Activated CD8-positive, alpha-beta memory T cell treated with anti-CD3 and anti-CD28 coated beads, Interleukin-2, amount 10 ng/mL, durations not matched to agents 7 days and 5 days (primary cell): Measurements from ENCODE around the gene HEXA. TPM values are rescaled to one million over a fixed set of nuclear protein-coding genes. Genes with fewer than 3 reads are reported as not detected.
A peak's percentile ranks its signal among the peaks of the same experiment; 100 is the strongest.

Source experiments
- ATAC-seq: fragments of 150-1000 bp; cut with Tn5 transposase; one replicate; pipeline ENCODE4 v1.10.0; 2021; ENCODE audit warnings: moderate library complexity
- CTCF ChIA-PET: fragments of 350-600 bp; sonication (Branson Sonifier 250); formaldehyde crosslinking; loops from one replicate; lab custom pipeline; 2021; ENCODE audit warnings: antibody characterized with exemption; lab: Charles Lee
- DNase-seq: peaks from one replicate; pipeline ENCODE4 v3.0.0-alpha.2; 2020
- H3K27ac Mint-ChIP-seq: one replicate; pipeline ENCODE4 v1.8.0; 2021; ENCODE audit warnings: mild to moderate bottlenecking, mixed read lengths
- H3K27me3 Mint-ChIP-seq: one replicate; pipeline ENCODE4 v1.8.0; 2021; ENCODE audit warnings: mixed read lengths
- H3K36me3 Mint-ChIP-seq: one replicate; pipeline ENCODE4 v1.8.0; 2021; ENCODE audit warnings: mild to moderate bottlenecking, mixed read lengths
- H3K4me1 Mint-ChIP-seq: one replicate; pipeline ENCODE4 v1.8.0; 2021; ENCODE audit warnings: mixed read lengths
- H3K4me3 Mint-ChIP-seq: one replicate; pipeline ENCODE4 v1.8.0; 2021; ENCODE audit warnings: mild to moderate bottlenecking, moderate library complexity, mixed read lengths
- H3K9me3 Mint-ChIP-seq: one replicate; pipeline ENCODE4 v1.8.0; 2022; ENCODE audit warnings: low read depth, mixed read lengths
- total RNA-seq, 2 experiments: library from RNA; stranded (reverse); gene quantifications; one replicate each; pipeline ENCODE4 v1.2.3, GENCODE V29; 2021

The HEXA gene
- total RNA-seq, 2 experiments from 2014 or later: 92.1 to 95.5 TPM

- Mint-ChIP-seq H3K27me3 (no peaks in the 10 kb centered on the region), H3K4me1 (peaks cover 34% of the 10 kb centered on the region), H3K9me3 (no peaks in the 10 kb centered on the region), H3K4me3 (peak overlapping the region; percentile 9), H3K27ac (peak overlapping the region; percentile 61), H3K36me3 (peaks cover 32% of the 10 kb centered on the region)
- DNase-seq (peak; percentile 84), ATAC-seq (peak; percentile 93)
- CTCF ChIA-PET: interaction anchor here (0.8 to 3.0 kb wide), 2 partner anchors 10 to 92 kb away, joined by 3 to 11 read pairs; partner anchors contain the start of gene HEXA
Measured at GRCh38 chr15:72365844-72366243, 10.0 kb downstream of the HEXA start.

GRCh38 chr15:72361176-72361575 is 14.6 kb downstream of the HEXA start:
- CTCF ChIA-PET: no interaction called here

GRCh38 chr15:72358650-72359171 is 17.1 kb downstream of the HEXA start:
- peaks cover 6% of the 10 kb centered on the region for H3K36me3 Mint-ChIP-seq
- CTCF ChIA-PET: no interaction called here
- H3K9me3 Mint-ChIP-seq: no peaks in the 10 kb centered on the region
- ATAC-seq: no peak
- no peaks in the 10 kb centered on the region for H3K27me3 Mint-ChIP-seq
- H3K4me3 Mint-ChIP-seq: no peak overlapping the region
- no peak overlapping the region for H3K27ac Mint-ChIP-seq
- H3K4me1 Mint-ChIP-seq: peaks cover 17% of the 10 kb centered on the region
- DNase-seq: no peak

More at GRCh38 chr15:72361176-72361575, 14.6 kb downstream of the HEXA start:
- ATAC-seq: no peak
- Mint-ChIP-seq H3K27ac (no peak overlapping the region), H3K4me1 (peaks cover 29% of the 10 kb centered on the region), H3K9me3 (no peaks in the 10 kb centered on the region), H3K4me3 (no peak overlapping the region), H3K36me3 (peaks cover 12% of the 10 kb centered on the region), H3K27me3 (no peaks in the 10 kb centered on the region)
- DNase-seq: no peak

- Mint-ChIP-seq H3K27me3 (no peaks in the 10 kb centered on the region), H3K27ac (no peak overlapping the region), H3K9me3 (no peaks in the 10 kb centered on the region), H3K4me1 (peaks cover 17% of the 10 kb centered on the region), H3K36me3 (peaks cover 6% of the 10 kb centered on the region), H3K4me3 (no peak overlapping the region)
- CTCF ChIA-PET: no interaction called here
- no peak for ATAC-seq
- no peak for DNase-seq
Measured at GRCh38 chr15:72358121-72358520, 17.7 kb downstream of the HEXA start.

GRCh38 chr15:72354496-72354895 is 21.3 kb downstream of the HEXA start:
- CTCF ChIA-PET: no interaction called here
- ATAC-seq: no peak
- Mint-ChIP-seq H3K27me3 (no peaks in the 10 kb centered on the region), H3K27ac (no peak overlapping the region), H3K4me3 (no peak overlapping the region), H3K9me3 (no peaks in the 10 kb centered on the region), H3K36me3 (peaks cover 7% of the 10 kb centered on the region), H3K4me1 (peaks cover 17% of the 10 kb centered on the region)
- DNase-seq: no peak

GRCh38 chr15:72353266-72353665 is 22.5 kb downstream of the HEXA start:
- CTCF ChIA-PET: interaction anchor here (1.3 kb wide), 1 partner anchor 14 kb away, joined by 3 read pairs; no protein-coding TSS in a partner anchor
- Mint-ChIP-seq H3K36me3 (peaks cover 7% of the 10 kb centered on the region), H3K27ac (no peak overlapping the region)

GRCh38 chr15:72345806-72346205 is 30.0 kb downstream of the HEXA start:
- Mint-ChIP-seq H3K27ac (no peak overlapping the region), H3K4me1 (no peaks in the 10 kb centered on the region), H3K27me3 (no peaks in the 10 kb centered on the region), H3K9me3 (no peaks in the 10 kb centered on the region), H3K4me3 (no peak overlapping the region), H3K36me3 (peaks cover 3% of the 10 kb centered on the region)
- ATAC-seq (no peak), DNase-seq (no peak)
- CTCF ChIA-PET: no interaction called here

More at GRCh38 chr15:72353266-72353665, 22.5 kb downstream of the HEXA start:
- DNase-seq (no peak), ATAC-seq (no peak)
- no peaks in the 10 kb centered on the region for H3K27me3 Mint-ChIP-seq
- H3K4me1 Mint-ChIP-seq: peaks cover 7% of the 10 kb centered on the region
- no peaks in the 10 kb centered on the region for H3K9me3 Mint-ChIP-seq
- no peak overlapping the region for H3K4me3 Mint-ChIP-seq

- Mint-ChIP-seq H3K4me3 (no peak overlapping the region), H3K4me1 (no peaks in the 10 kb centered on the region), H3K27me3 (no peaks in the 10 kb centered on the region), H3K9me3 (no peaks in the 10 kb centered on the region), H3K36me3 (peaks cover 3% of the 10 kb centered on the region), H3K27ac (no peak overlapping the region)
- DNase-seq (no peak), ATAC-seq (no peak)
- CTCF ChIA-PET: interaction anchor here (0.6 kb wide), 1 partner anchor 175 kb away, joined by 3 read pairs; no protein-coding TSS in a partner anchor
Measured at GRCh38 chr15:72345280-72345679, 30.5 kb downstream of the HEXA start.

- Mint-ChIP-seq H3K4me3 (no peak overlapping the region), H3K27me3 (no peaks in the 10 kb centered on the region), H3K27ac (no peak overlapping the region), H3K4me1 (no peaks in the 10 kb centered on the region), H3K36me3 (peaks cover 3% of the 10 kb centered on the region), H3K9me3 (no peaks in the 10 kb centered on the region)
- DNase-seq: no peak
- CTCF ChIA-PET: interaction anchor here (0.6 kb wide), 1 partner anchor 176 kb away, joined by 3 read pairs; no protein-coding TSS in a partner anchor
- no peak for ATAC-seq
Measured at GRCh38 chr15:72344602-72345001, 31.2 kb downstream of the HEXA start.

- ATAC-seq: no peak
- Mint-ChIP-seq H3K4me3 (no peak overlapping the region), H3K27ac (no peak overlapping the region)
Measured at GRCh38 chr15:72342385-72342784, 33.4 kb downstream of the HEXA start.

GRCh38 chr15:72341361-72341760 is 34.5 kb downstream of the HEXA start:
- H3K27ac Mint-ChIP-seq: no peak overlapping the region
- no peaks in the 10 kb centered on the region for H3K9me3 Mint-ChIP-seq
- ATAC-seq: no peak

More at GRCh38 chr15:72342385-72342784, 33.4 kb downstream of the HEXA start:
- H3K4me1 Mint-ChIP-seq: no peaks in the 10 kb centered on the region
- CTCF ChIA-PET: no interaction called here
- no peaks in the 10 kb centered on the region for H3K9me3 Mint-ChIP-seq
- H3K36me3 Mint-ChIP-seq: peaks cover 8% of the 10 kb centered on the region
- no peaks in the 10 kb centered on the region for H3K27me3 Mint-ChIP-seq
- peak; percentile 63 for DNase-seq

GRCh38 chr15:72340366-72340765 is 35.4 kb downstream of the HEXA start:
- CTCF ChIA-PET: interaction anchor here (0.9 to 1.4 kb wide), 2 partner anchors 28 to 331 kb away, joined by 3 read pairs; no protein-coding TSS in a partner anchor
- Mint-ChIP-seq H3K9me3 (no peaks in the 10 kb centered on the region), H3K27me3 (no peaks in the 10 kb centered on the region), H3K36me3 (peaks cover 6% of the 10 kb centered on the region), H3K4me3 (no peak overlapping the region), H3K4me1 (no peaks in the 10 kb centered on the region), H3K27ac (no peak overlapping the region)
- ATAC-seq (no peak), DNase-seq (no peak)

More at GRCh38 chr15:72341361-72341760, 34.5 kb downstream of the HEXA start:
- H3K4me1 Mint-ChIP-seq: no peaks in the 10 kb centered on the region
- H3K27me3 Mint-ChIP-seq: no peaks in the 10 kb centered on the region
- no peak overlapping the region for H3K4me3 Mint-ChIP-seq
- CTCF ChIA-PET: interaction anchor here (0.9 kb wide), 2 partner anchors 29 to 222 kb away, joined by 3 read pairs; no protein-coding TSS in a partner anchor
- no peak for DNase-seq
- peaks cover 9% of the 10 kb centered on the region for H3K36me3 Mint-ChIP-seq

GRCh38 chr15:72339777-72340177 is 36.0 kb downstream of the HEXA start:
- Mint-ChIP-seq H3K4me3 (no peak overlapping the region), H3K36me3 (peaks cover 6% of the 10 kb centered on the region), H3K27me3 (no peaks in the 10 kb centered on the region), H3K9me3 (no peaks in the 10 kb centered on the region), H3K4me1 (no peaks in the 10 kb centered on the region), H3K27ac (no peak overlapping the region)
- CTCF ChIA-PET: interaction anchor here (0.7 to 1.4 kb wide), 3 partner anchors 27 to 331 kb away, joined by 3 to 5 read pairs (median 3); no protein-coding TSS in a partner anchor
- ATAC-seq (no peak), DNase-seq (no peak)
